Fibroblast of upper back skin (primary cell): ENCODE results near the gene CX3CR1.
A peak's percentile ranks its signal among the peaks of the same experiment; 100 is the strongest.
"Not testable (repeated sequence)": the region's sequence is repeated elsewhere in the genome, so short reads cannot be mapped to it uniquely, and the experiment has no call there.

ENCODE experiments used
- DNase-seq: peaks from one replicate; pipeline ENCODE4 v3.0.0-alpha.2; 2013

Gene CX3CR1

DNA sequence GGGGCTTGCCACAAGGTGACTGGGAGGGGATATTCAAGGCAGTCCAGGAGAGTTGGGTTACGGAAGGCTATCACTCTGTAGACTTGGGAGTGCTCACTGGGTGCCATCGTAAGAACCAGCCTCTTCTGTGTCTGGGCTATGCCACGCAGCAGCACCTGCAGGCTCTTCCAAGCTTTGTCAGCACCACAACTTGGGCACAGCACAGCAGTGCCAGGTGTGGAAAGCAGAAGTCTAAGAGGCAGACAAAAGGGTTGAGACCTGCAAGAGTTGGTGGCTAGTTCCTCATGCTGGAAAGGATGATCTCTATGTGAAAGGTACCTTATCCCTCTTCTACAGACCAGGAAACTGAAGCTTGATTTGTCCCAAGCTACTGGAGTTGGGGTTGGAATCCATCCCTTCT is 15.8 kb downstream of the CX3CR1 start:
- no peak for DNase-seq

DNA sequence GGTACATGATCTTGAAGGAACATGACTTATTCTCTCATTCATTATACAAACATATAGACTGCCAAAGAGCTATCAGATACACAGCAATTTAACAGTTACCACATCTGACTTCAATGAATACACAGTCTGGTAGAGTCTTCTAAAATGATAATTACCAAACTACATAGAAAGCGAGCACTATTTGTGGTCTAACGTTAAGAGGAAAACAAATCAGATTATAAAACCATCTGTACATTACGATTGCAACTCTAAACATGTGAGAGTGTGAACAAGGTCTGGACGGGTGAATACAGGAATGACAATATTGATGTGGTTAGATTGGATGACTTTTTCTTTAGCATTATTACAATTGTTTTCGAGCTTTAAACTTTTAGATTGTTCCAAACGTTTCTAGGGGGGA is 16.3 kb downstream of the CX3CR1 start:
- no peak for DNase-seq

DNA sequence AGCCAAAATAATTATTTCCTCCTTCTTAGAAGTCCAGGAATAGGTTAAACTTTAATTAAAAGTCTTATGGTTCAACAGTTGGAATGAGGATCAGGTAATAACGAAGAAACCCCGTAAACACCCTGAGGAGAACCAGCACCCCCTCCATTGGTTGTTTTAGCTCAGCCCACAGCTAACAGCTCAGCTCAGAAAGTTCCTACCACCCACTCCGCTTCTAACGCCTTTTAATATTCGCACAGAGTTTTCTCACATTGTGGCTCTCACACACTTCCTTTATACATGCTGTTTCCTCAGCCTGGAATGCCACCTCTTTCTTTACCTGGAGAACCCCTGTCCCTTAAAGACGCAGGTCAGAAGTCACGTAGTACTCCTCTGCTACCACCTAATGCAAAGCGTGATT is 17.0 kb downstream of the CX3CR1 start:
- no peak for DNase-seq

DNA sequence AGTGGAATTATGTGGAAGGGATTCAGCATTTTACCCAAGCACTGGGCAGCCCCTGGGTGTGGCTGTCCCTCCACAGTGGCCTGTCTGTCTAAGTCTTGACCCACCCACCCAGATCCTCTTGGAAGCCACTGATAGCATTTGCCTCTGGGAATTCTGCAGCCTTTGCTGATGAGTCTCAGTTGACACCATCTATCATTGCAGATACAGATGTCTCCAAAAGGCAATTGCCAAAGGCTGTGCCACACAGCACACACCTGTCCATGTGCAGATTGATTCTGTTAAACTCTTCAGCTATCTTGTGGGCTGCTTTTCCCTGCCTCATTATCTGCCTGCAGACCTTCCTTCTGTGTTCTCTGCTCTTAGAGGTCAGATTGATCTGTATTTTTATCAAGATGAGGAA is 18.1 kb downstream of the CX3CR1 start:
- DNase-seq = no peak

DNA sequence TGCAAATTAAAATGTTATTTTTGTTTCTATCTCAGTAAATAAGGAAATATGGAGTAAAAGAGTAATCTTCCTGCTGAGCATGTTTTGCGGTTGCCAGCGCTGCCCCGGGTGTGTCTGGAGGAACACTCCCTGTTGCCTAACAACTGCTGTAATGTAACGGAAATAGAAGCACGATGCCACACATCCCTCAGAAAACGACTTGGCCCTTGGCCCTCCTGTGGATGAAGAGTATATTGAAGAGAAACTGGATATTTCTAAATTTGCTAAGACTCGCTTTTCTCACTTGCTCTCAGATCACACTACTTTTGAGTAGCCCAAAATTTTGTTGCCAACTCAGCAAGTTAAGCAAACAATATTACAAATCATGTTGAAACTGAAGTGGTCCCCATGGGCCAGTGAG is 18.9 kb downstream of the CX3CR1 start:
- DNase-seq = peak; percentile 83

DNA sequence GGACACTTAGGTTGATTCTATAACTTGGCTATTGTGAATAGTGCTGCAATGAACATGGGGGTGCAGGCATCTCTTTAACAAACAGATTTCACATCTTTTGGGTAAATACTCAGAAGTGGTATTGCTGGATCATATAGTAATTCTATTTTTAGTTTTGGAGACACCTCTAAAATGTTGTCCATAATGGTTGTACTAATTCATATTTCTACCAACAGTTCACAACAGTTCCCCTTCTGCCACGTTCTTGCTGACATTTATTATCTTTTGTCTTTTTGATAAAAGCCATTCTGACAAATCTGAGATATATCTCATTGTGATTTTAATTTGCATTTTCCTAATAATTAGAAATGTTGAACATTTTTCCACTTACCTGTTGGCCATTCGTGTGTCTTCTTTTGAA is 19.5 kb downstream of the CX3CR1 start:
- DNase-seq = no peak

DNA sequence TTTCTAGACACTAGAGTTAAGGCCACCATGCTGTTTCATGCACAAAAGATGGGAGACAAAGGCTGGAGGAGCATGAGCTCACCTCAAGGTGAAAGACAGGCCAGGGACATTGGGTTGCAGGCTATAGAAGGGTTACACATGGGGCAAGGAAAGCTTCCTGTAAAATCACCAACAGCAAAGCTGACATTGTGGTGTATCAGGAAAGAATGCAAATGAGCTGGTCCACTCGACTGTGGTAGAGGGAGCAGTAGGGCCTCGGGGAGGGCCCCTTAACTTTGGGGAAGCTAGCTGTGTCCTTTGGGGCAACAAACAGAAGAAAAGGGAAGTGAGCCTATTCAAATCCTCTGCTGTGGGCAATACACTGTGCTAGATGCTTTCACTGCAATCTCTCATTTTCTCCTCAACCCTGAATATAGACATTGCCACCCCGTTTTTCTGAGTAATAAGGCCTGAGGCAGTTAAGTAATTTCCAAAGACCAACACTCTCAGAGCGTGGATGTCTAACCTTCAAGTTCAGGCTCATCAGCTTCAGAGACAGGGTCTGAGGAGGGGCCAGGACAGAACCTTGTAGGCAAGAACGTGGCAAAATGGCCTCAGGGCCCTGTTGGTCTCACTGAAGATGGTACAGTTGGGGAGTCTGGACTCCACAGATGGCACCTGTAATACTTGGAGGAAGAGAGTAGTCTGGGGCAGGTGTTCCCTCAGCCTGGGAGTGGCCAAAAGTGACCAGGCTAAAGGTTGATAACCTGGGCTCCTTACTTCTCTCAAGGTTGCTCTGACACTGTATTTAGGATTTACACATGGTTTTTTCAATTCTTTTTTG is 24.1 kb downstream of the CX3CR1 start:
- DNase-seq = no peak

DNA sequence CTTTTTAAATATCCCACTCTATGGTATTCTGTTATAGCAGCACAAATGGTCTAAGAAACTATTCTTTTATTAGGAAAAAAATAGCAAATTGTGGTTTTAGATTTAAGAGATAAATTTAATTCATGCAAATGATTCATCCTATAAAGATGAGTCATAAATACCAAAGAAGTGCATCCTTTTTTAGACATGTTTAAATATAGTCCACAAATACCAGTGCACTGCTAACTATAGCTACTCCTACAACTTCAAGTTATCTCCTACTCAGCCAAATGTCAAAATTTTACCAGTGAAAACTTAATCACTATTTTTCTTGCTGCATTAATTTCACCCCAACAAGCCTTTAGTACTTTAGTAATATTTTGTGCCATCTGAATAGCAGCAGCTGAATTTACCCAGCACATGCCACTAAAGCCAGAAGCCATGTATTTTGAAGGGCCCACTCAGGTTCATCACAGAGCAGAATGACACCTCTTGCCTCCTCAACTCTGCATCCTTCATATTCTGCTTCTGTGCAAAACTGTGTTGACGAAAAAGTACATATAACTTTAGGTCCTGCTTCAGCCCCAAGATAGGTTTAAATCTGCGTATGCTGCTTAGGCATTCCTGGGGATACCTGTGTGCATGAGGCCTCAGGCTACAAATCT is 24.9 kb downstream of the CX3CR1 start:
- peak; percentile 68 for DNase-seq

DNA sequence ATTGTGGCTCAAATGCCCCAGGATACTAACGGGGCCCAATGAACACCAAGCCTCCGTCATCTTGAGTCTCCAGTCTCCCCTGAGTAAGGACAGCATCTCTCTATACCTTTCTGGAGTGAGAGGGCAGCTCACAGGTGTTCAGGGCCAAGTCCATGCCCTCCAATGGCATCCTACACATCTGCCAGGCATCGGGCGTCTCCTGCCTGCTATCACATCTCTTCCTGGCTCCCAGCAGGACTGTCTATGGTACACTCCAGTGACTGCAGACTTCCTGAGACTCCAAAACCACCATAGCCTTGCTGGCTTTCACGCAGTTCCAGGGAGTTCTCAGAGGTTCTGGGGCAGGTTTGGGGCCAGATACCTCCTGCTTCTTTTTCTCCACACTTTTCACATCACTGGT is 28.3 kb downstream of the CX3CR1 start:
- DNase-seq = no peak

DNA sequence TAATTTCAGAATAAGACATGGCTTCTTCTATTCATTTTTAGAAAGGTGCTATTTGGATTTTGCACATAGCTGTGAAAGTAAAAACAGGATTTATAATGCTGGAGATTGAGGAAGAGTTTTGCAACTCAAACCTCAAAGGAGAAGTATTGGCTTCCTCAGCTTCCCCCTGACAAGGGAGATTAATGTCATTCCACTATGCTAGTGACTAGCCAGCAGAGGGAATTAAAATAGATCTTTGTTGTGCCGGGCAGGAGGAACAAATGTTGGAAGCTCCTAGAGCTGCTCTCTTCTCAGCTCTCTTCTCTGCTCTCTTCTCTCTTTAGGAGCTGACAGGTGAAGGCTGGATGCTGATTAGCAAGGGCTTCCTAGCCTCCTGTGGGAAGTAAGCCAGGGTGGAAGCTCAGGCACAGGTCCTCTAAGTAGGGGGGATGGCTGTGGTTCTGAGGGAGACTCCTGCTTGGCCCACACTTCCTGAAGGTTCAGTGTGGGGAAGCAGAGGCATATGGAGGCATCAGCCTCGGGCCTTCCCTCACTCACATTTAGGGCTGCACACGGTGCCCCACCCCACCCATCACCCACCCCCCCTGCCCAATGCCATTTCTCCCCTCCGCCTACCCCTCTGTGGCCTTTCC is 29.6 kb downstream of the CX3CR1 start:
- DNase-seq = peak; percentile 60

DNA sequence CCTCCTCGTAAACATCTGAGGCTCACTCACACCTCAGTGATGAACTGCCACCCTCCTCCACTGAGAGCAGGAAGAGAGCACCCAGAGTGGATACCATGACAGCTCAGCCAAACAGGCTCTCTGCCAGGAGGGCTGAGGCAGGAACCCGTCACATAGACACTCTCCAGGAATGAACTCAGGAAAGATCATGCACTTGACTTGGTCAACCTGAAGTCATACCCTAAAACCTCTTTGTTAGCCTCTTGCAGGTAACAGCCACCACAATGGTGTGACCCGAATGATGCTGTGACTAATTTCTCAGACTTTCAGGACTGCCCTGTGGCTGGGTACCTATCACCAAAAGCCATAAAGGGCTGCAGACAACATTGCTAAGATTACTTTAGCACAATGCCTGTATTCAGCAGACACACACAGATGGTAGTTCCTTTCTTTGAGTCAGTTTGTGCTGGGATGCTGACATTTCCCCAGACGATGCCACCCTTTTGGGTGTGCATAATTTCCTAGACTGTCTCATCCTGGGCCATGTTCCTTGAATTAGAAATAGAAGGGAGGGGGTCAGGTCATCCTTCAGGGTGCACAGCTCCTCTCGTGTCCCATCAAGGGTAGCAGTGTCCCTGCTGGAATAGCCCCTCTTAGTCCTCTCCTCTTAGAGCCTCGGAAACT is 30.3 kb downstream of the CX3CR1 start:
- DNase-seq = peak; percentile 7

DNA sequence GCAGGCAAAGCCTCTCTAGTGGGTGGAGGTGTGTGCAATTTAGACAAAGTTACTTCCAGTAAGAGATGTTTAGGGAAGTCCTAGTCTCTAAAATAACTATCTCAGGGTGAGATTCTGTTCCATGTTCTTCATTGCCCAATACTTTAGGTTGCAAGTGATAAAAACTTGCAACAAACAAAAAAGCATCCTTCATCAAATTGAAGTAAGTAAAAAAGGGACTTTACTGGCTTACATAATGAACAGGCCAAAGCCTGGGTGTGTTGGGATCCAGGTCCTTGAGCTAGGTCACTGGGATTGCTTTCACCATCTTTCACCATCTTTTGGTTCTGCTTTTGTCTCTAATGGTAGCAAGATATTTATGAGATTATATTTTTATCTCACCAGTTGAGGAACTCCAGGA is 38.3 kb downstream of the CX3CR1 start:
- DNase-seq = no peak

DNA sequence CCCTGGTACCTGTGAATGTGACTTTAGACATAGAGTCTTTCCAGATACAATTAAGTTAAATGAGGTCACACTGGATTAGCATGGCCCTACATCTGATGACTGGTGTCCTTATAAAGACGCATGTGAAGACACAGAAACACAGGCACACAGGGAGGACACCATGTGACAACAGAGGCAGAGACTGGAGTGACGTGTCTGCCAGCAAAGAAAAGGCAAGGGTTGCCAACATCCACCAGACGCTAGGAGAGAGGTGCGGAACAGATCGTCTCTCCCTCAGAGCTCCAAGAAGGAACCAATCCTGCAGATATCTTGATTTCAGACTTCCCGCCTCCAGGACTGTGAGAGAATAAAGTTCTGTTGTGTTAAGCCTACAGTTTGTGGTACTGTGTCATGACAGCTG is 42.8 kb downstream of the CX3CR1 start:
- DNase-seq = no peak

DNA sequence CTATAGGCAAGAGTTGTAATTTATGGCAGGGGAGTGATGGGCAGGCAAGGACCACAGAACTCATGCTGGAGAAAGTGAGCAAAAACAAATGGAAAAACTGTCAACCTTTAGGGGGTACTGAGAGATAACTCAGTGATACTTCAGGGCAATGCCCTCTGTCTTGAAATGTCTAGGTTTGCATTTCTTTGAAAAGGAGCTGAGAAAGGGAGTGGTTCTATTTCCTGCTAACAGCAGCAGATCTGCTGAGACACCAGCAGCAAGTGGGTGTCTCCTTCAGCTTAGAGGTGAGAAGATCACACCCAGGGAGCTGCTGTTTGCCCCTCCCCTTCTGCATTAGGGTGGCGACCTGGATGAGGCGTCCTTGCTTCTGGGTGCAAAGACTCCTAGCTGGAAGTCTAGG is 45.2 kb downstream of the CX3CR1 start:
- no peak for DNase-seq

DNA sequence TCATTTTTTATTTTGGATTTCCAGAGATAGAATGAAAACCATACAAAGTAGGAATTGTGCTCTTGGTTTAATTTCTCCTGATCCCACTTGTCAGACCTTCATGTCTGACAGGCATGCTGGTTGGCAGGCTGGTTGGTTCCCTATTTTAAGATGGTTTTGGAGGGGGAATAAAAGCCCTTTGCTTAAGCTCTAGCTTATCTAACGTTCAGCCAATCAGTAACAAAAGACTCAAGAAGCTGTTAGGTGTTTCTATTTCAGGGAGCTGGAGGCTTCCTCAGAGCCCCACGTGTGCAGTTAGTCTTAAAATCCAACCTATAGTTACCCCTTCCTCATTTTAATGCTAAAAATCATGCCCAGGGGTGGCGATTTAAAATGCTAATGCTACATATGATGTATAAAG is 47.0 kb downstream of the CX3CR1 start:
- no peak for DNase-seq

DNA sequence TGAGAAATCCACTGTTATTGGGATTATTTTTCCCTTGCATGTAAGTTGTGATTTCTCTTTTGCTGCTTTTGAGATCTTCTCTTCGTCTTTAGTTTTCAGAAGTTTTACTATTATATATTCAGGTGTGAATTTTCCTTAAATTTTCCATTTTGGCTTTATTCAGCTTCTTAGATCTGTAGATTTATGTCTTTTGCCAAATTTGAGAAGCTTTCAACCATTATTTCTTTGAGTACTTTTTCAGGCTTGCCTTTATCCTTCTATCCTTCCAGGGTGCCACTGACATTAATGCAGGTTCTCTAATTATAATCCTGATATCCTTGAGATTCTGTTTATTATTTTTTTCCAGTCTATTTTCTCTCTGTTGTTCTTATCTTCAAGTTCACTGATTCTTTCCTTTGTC is 49.4 kb downstream of the CX3CR1 start:
- no peak for DNase-seq

DNA sequence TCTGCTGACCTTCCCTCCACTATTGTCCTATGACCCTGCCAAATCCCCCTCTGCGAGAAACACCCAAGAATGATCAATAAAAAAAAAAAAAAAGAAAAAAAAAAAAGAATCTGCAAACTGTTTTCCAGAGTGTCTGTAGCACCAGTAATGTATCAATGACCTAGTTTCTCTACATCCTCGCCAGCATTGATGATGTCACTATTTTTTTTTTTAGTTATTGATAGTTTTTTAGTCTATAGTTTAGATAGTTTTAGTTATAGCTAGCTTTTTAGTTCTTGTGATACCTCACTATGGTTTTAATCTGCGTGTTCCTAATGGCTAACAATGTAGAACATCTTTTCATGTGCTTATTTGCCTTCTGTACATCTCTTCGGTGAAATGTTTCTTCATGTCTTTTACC is 51.3 kb downstream of the CX3CR1 start:
- no peak for DNase-seq

DNA sequence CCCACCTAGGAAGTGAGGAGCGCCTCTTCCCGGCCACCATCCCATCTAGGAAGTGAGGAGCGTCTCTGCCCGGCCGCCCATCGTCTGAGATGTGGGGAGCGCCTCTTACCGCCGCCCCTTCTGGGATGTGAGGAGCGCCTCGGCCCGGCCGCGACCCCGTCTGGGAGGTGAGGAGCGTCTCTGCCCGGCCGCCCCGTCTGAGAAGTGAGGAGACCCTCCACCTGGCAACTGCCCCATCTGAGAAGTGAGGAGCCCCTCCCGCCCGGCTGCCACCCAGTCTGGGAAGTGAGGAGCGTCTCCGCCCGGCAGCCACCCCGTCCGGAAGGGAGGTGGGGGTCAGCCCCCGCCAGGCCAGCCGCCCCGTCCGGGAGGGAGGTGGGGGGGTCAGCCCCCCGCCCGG is 52.2 kb downstream of the CX3CR1 start:
- not testable (repeated sequence) for DNase-seq

DNA sequence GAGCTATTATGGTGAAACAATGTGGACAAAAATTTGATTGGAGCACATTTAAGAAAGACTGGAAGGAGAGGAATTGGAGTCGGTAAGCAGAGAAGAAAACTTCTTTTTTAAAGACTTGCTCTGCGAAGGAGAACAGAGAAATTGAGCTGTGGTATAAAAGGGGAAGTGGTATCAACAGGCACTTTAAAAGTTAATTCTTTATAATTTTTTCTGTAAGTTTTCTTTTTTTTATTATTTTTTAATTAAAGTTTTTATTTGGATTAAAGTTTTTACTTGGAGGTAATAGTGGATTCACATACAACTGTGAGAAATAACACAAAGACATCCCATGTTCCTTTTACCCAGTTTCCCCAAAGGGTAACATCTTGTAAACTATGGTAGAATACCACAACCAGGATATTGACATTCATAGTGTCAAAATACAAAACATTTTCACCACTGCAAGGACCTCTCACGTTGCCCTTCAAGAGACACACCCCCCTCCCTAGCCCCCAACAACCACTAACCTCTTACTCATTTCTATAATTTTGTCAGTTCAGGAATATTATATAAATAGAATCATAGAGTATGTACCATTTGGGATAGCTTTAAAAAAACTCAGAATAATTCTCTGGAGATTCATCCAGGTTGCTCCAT is 53.6 kb downstream of the CX3CR1 start:
- DNase-seq = no peak

DNA sequence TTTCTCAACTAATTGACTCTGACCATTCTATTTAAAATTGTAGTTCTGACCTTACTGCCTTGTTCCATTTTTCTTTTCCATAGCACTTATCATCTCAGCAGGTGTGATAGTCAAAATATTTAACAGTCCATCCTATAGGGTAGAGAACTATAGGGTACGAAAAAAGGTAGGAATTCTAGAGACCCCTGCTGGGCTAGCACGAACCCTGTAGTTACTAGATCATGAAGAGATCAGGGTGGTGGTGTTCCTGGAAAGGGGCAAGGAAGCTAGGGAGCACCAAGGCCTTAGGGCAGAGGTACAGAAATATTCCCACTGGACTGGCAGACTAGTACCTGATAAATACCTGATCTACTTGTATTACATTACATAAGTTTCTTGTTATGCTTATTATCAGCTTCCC is 55.5 kb downstream of the CX3CR1 start:
- DNase-seq = no peak

DNA sequence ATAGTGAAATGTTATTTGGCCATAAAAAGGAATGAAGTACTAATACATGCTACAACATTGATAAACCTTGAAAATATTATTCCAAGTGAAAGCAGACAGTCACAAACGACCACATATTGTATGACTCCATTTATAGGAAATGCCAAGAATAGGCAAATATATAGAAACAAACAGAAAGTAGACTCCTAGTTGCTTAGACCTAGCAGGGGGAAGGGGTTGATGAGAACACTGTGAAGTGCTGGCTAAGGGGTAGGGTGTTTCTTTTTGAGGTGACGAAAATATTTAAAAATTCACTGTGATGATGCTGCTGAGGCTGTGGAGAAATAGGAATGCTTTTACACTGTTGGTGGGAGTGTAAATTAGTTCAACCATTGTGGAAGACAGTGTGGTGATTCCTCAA is 56.9 kb downstream of the CX3CR1 start:
- no peak for DNase-seq

DNA sequence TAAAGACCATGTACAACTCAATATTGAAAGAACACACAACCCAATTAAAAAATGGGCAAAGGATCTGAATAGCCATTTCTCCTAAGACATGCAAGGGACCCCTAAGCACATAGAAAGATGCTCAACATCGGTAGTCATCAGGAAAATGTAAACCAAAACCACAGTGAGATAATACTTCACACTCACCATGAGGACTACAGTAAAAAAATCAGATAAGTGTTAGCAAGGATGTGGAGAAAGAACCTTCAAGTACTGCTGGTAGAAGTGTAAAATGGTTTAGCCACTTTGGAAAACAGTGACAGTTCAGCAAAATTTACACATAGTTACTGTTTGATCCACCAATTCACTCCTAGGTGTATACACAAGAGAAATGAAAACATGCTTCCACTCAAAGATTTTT is 57.4 kb downstream of the CX3CR1 start:
- DNase-seq = no peak

DNA sequence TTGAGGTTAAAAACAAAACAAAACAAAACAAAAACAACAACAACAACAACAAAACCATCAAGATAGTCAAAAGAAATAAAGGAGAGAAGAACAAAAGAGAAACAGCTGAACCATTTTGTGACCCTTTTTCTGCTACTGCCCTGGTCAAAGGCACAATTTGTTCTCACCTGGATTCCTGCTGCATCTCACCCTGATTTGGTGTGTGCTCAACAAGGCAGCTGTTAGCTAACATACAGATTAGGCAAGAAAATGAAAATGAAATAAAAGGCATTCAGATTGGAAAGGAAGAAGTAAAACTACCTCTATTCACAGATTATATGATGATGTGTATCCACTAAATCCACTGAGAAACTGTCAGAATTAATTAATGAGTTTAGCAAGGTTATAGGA is 58.7 kb downstream of the CX3CR1 start:
- no peak for DNase-seq
